H1 (cell line): ENCODE measurements around the gene PIK3C2G. TPM values are rescaled to one million over a fixed set of nuclear protein-coding genes. Genes with fewer than 3 reads are reported as not detected.

Source experiments
- CTCF ChIA-PET: fragments of 300-600 bp; sonication (Branson Sonifier 250); formaldehyde crosslinking; loops from one replicate; lab custom pipeline; 2021; ENCODE audit not compliant: partially characterized antibody; lab: Charles Lee
- POLR2A ChIA-PET: fragments of 300-600 bp; sonication (Branson Sonifier 250); formaldehyde crosslinking; loops from one replicate; lab custom pipeline; 2021; ENCODE audit warnings: inconsistent platforms; ENCODE audit not compliant: partially characterized antibody; lab: Charles Lee
- DNase-seq, 2 experiments: peaks; one replicate each; pipeline versions ENCODE4 v3.0.0 to v3.0.0-alpha.2; 2010 to 2022; ENCODE audit warnings: low spot score in 2 of 2, low read depth in 1 of 2, mixed read lengths in 1 of 2
- FAIRE-seq: peaks from 2 replicates; lab custom pipeline; 2011; peaks lifted over from hg19 to GRCh38; lab: Jason Lieb, UNC
- H2AFZ ChIP-seq: 2 replicates; pipeline ENCODE4 v1.8.1; 2012; ENCODE audit warnings: low read length, inconsistent platforms
- H2AK5ac ChIP-seq: 2 replicates; pipeline ENCODE4 v1.6.1; 2013; ENCODE audit warnings: low read depth, low read length
- H2BK120ac ChIP-seq: replicated peaks from 2 replicates; pipeline ENCODE3; 2013; ENCODE audit warnings: low read depth, low read length, inconsistent platforms
- H2BK12ac ChIP-seq: 2 replicates; pipeline ENCODE4 v1.6.1; 2013; ENCODE audit warnings: low read depth, low read length
- H2BK15ac ChIP-seq: 2 replicates; pipeline ENCODE4 v1.6.1; 2013; ENCODE audit warnings: low read length
- H2BK20ac ChIP-seq: 2 replicates; pipeline ENCODE4 v1.6.1; 2013; ENCODE audit warnings: low read length
- H2BK5ac ChIP-seq: 2 replicates; pipeline ENCODE4 v1.6.1; 2013; ENCODE audit warnings: low read depth, low read length
- H3K14ac ChIP-seq: 2 replicates; pipeline ENCODE4 v1.6.1; 2013; ENCODE audit warnings: inconsistent platforms; ENCODE audit not compliant: insufficient read length
- H3K18ac ChIP-seq: 2 replicates; pipeline ENCODE4 v1.6.1; 2013; ENCODE audit warnings: low read length; ENCODE audit errors: extremely low read depth
- H3K23ac ChIP-seq: 2 replicates; pipeline ENCODE4 v1.6.1; 2013; ENCODE audit warnings: inconsistent platforms; ENCODE audit not compliant: insufficient read length
- H3K23me2 ChIP-seq: 2 replicates; pipeline ENCODE4 v1.6.1; 2013; ENCODE audit warnings: low read depth, low read length
- H3K27ac ChIP-seq: 2 replicates; pipeline ENCODE4 v1.6.1; 2011; ENCODE audit warnings: low read depth, low read length, inconsistent platforms
- H3K27me3 ChIP-seq, 4 experiments: replicated peaks in 1 of 4; 1 replicate in 1 of 4; 2 replicates in 3 of 4; pipeline versions ENCODE4 v1.6.1 to v1.8.1; 2011 to 2013; ENCODE audit warnings: low read length in 3 of 4, mild to moderate bottlenecking in 3 of 4, inconsistent platforms in 2 of 4, mixed read lengths in 2 of 4, moderate library complexity in 1 of 4; ENCODE audit not compliant: control insufficient read depth in 3 of 4, insufficient read depth in 3 of 4; ENCODE audit errors: extremely low read depth in 1 of 4
- H3K36me3 ChIP-seq, 4 experiments: 2 replicates each; pipeline versions ENCODE4 v1.6.1 to v1.8.1; 2011 to 2013; ENCODE audit warnings: mild to moderate bottlenecking in 4 of 4, low read length in 3 of 4, moderate library complexity in 2 of 4, control low read depth in 1 of 4, inconsistent platforms in 1 of 4; ENCODE audit not compliant: insufficient read depth in 4 of 4, control insufficient read depth in 2 of 4
- H3K4ac ChIP-seq: replicated peaks from 2 replicates; pipeline ENCODE3; 2013; ENCODE audit warnings: low read length, low read depth, mixed read lengths, inconsistent platforms; ENCODE audit not compliant: insufficient read length
- H3K4me1 ChIP-seq, 4 experiments: replicated peaks in 1 of 4; 1 replicate in 1 of 4; 2 replicates in 3 of 4; pipeline versions ENCODE4 v1.6.1 to v1.8.1; 2011 to 2013; ENCODE audit warnings: low read length in 3 of 4, inconsistent platforms in 2 of 4, mixed read lengths in 1 of 4; ENCODE audit not compliant: insufficient read depth in 4 of 4, control insufficient read depth in 3 of 4
- H3K4me2 ChIP-seq, 2 experiments: 2 replicates each; pipeline versions ENCODE4 v1.6.1 to v1.8.1; 2011 to 2013; ENCODE audit warnings: low read depth in 2 of 2, low read length in 2 of 2, control low read depth in 1 of 2, inconsistent platforms in 1 of 2, mild to moderate bottlenecking in 1 of 2; ENCODE audit not compliant: insufficient read depth in 1 of 2
- H3K4me3 ChIP-seq, 4 experiments: fragments of 200-600, 300-600 bp in 1 of 4; sonication (generic), shearing (Covaris generic), sonication (Bioruptor Twin) in 1 of 4; 2 replicates each; pipeline versions ENCODE4 v1.5.1 to v1.8.1; 2011 to 2016; ENCODE audit warnings: low read length in 4 of 4, low read depth in 3 of 4, control low read depth in 2 of 4, inconsistent platforms in 2 of 4, mild to moderate bottlenecking in 2 of 4, mixed read lengths in 1 of 4, moderate library complexity in 1 of 4; ENCODE audit not compliant: insufficient read depth in 2 of 4; ENCODE audit errors: extremely low read depth in 1 of 4
- H3K56ac ChIP-seq: replicated peaks from 2 replicates; pipeline ENCODE3; 2013; ENCODE audit warnings: low read depth, mild to moderate bottlenecking, mixed read lengths, low read length, inconsistent platforms; ENCODE audit not compliant: insufficient read length
- H3K79me1 ChIP-seq: 2 replicates; pipeline ENCODE4 v1.6.1; 2013; ENCODE audit warnings: low read depth, low read length, control low read depth
- H3K79me2 ChIP-seq, 2 experiments: 2 replicates each; pipeline versions ENCODE4 v1.6.1 to v1.8.1; 2012 to 2013; ENCODE audit warnings: low read length in 2 of 2, mild to moderate bottlenecking in 2 of 2, inconsistent platforms in 1 of 2; ENCODE audit not compliant: insufficient read depth in 2 of 2, control insufficient read depth in 1 of 2
- H3K9ac ChIP-seq, 4 experiments: replicated peaks in 1 of 4; 1 replicate in 1 of 4; 2 replicates in 3 of 4; pipeline versions ENCODE4 v1.6.1 to v1.8.1; 2011 to 2013; ENCODE audit warnings: low read depth in 3 of 4, low read length in 3 of 4, control low read depth in 2 of 4, mild to moderate bottlenecking in 2 of 4, moderate library complexity in 2 of 4, inconsistent platforms in 1 of 4; ENCODE audit errors: extremely low read depth in 1 of 4
- H3K9me3 ChIP-seq, 2 experiments: 2 replicates each; pipeline versions ENCODE4 v1.6.1 to v1.8.1; 2012 to 2013; ENCODE audit warnings: mild to moderate bottlenecking in 2 of 2, moderate library complexity in 2 of 2, control low read depth in 1 of 2, inconsistent platforms in 1 of 2, low read depth in 1 of 2, low read length in 1 of 2, mixed read lengths in 1 of 2; ENCODE audit not compliant: insufficient read depth in 2 of 2
- H4K20me1 ChIP-seq, 2 experiments: replicated peaks in 1 of 2; 2 replicates each; pipeline versions ENCODE3 to v1.8.1; 2011 to 2013; ENCODE audit warnings: inconsistent platforms in 2 of 2, low read length in 2 of 2, mild to moderate bottlenecking in 1 of 2; ENCODE audit not compliant: insufficient read depth in 2 of 2, control insufficient read depth in 1 of 2
- H4K5ac ChIP-seq: 2 replicates; pipeline ENCODE4 v1.6.1; 2013; ENCODE audit warnings: low read length, low read depth, mixed read lengths, inconsistent platforms; ENCODE audit not compliant: insufficient read length
- H4K8ac ChIP-seq: 2 replicates; pipeline ENCODE4 v1.8.0; 2013; ENCODE audit warnings: mild to moderate bottlenecking, moderate library complexity, low read length, inconsistent platforms; ENCODE audit not compliant: insufficient read depth; ENCODE audit errors: extremely low read depth
- H4K91ac ChIP-seq: replicated peaks from 2 replicates; pipeline ENCODE3; 2013; ENCODE audit warnings: low read length, mixed read lengths, inconsistent platforms; ENCODE audit not compliant: insufficient read length
- ASH2L ChIP-seq: fragments of 200-600, 300-600 bp; sonication (generic); IDR thresholded peaks from one replicate; pipeline ENCODE4 v1.7.1; 2017; ENCODE audit warnings: low read length
- FOSL1 ChIP-seq: IDR thresholded peaks from 2 replicates; pipeline ENCODE4 v1.6.1; 2011; ENCODE audit warnings: mild to moderate bottlenecking, low read depth, low read length, moderate library complexity; ENCODE audit not compliant: insufficient read depth
- GABPA ChIP-seq: IDR thresholded peaks from 2 replicates; pipeline ENCODE4 v1.6.1; 2011; ENCODE audit warnings: mild to moderate bottlenecking, low read length, moderate library complexity, borderline replicate concordance; ENCODE audit not compliant: insufficient read depth
- KDM4A ChIP-seq: IDR thresholded peaks from one replicate; pipeline ENCODE4 v1.7.1; 2012; ENCODE audit warnings: low read depth, mild to moderate bottlenecking, moderate library complexity, low read length, inconsistent platforms; ENCODE audit not compliant: severe bottlenecking
- NANOG ChIP-seq: IDR thresholded peaks from 2 replicates; pipeline ENCODE4 v1.6.1; 2011; ENCODE audit warnings: low read length, low read depth, mild to moderate bottlenecking, inconsistent platforms; ENCODE audit not compliant: insufficient read depth, poor library complexity, severe bottlenecking
- PHF8 ChIP-seq: fragments of 200-600 bp; sonication (generic); conservative IDR thresholded peaks from 2 replicates; pipeline ENCODE4 v1.7.1; 2012; ENCODE audit warnings: low read depth, mild to moderate bottlenecking, inconsistent platforms, low read length, moderate library complexity
- TBP ChIP-seq: IDR thresholded peaks from 2 replicates; pipeline ENCODE4 v1.6.1; 2011; ENCODE audit warnings: low read depth, low read length, improper control_type of control experiment
- TCF12 ChIP-seq: IDR thresholded peaks from 2 replicates; pipeline ENCODE4 v1.6.1; 2011; ENCODE audit warnings: low read depth, mild to moderate bottlenecking, low read length
- WGBS, 2 experiments: shearing (Covaris generic) in 1 of 2; methylation state at CpG; one replicate each; pipeline versions ENCODE4 v1.1.6 to v1.1.7; 2013 to 2015; ENCODE audit warnings: low lambda C conversion rate in 2 of 2, mixed read lengths in 2 of 2, inconsistent platforms in 1 of 2, low coverage in 1 of 2, missing lambda C conversion rate in 1 of 2; ENCODE audit not compliant: insufficient replicate concordance in 2 of 2, insufficient coverage in 1 of 2, insufficient read length in 1 of 2; ENCODE audit errors: extremely low coverage in 1 of 2, missing lambda C conversion rate in 1 of 2; 5-methylcytosine and 5-hydroxymethylcytosine counted together
- polyA plus RNA-seq, 7 experiments: library from polyadenylated mRNA; depleted of rRNA in 3 of 7; stranded (reverse) in 5 of 7; unstranded in 2 of 7; fragments of >200 nt in 5 of 7; fragments of 200-250 nt in 2 of 7; gene quantifications; 1 replicate in 5 of 7; 2 replicates in 1 of 7; 4 replicates in 1 of 7; pipeline versions ENCODE4 v1.2.1 to v1.2.3, GENCODE V29; 2011 to 2013; ENCODE audit warnings: missing spikeins in 2 of 7, mixed read lengths in 2 of 7
- total RNA-seq: library from RNA; stranded (reverse); fragmentation: NEBNext Ultra II Directional; extraction: Animal tissue kit (Norgen Biotek cat#: 25700); gene quantifications from 2 replicates; pipeline ENCODE4 v1.2.1, GENCODE V29; 2021
- TF ChIP-seq, protein P1 (sequence below): IDR thresholded peaks from 2 replicates; pipeline ENCODE4 v1.6.1; 2012; ENCODE audit warnings: low read length, inconsistent platforms

PIK3C2G gene
- total and polyA plus RNA-seq, 2 of the 8 experiments (the other 6 are each of a cell fraction or from before 2014, with no cell fraction given) = not detected

DNA sequence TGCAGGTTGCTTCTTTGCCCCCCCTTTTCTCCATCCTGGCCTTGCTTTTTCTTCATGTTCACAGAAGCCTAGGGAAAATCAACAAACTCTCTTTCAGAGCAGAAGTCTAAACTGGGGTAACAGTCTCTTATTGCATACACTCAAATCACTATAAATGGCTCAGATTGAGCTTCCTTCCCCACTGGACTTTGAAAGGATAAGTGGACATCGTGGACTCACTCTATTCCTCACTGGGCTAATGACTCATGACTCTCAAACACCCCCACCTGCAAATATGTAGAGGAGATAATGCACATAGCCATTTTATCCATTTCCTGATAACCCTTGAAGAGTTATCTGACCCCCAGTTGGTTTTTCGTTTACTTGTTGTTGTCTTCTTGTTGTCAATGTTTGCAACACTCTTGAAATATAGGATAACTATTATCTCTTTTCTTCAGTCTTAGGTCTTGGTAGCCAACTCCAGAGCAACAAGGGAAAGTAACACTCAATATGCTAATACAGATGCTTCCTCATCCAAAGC, 221.3 kb downstream of the PIK3C2G start:
- Histone ChIP-seq H2BK20ac (no peak overlapping the region), H4K20me1 (no peaks in the 10 kb centered on the region), H4K8ac (no peak overlapping the region), H3K27me3 (no peaks in the 10 kb centered on the region), H3K14ac (no peak overlapping the region), H2BK120ac (no peak overlapping the region), H3K23me2 (no peaks in the 10 kb centered on the region), H3K79me2 (no peaks in the 10 kb centered on the region), H3K27ac (no peak overlapping the region), H3K56ac (no peak overlapping the region), H3K4ac (no peak overlapping the region), H2BK5ac (no peak overlapping the region), H3K9me3 (no peaks in the 10 kb centered on the region), H3K4me1 (peaks cover 0 to 5% (median 4%) of the 10 kb centered on the region in 4 experiments; a peak in 3 of 7 replicates), H3K18ac (no peak overlapping the region), H2AK5ac (no peak overlapping the region), H2BK12ac (no peak overlapping the region), H3K36me3 (no peaks in the 10 kb centered on the region), H2AFZ (no peak overlapping the region), H4K5ac (no peak overlapping the region), H3K4me3 (no peak overlapping the region), H2BK15ac (no peak overlapping the region), H4K91ac (no peak overlapping the region), H3K4me2 (no peak overlapping the region), H3K9ac (no peak overlapping the region), H3K79me1 (no peaks in the 10 kb centered on the region), H3K23ac (no peak overlapping the region)
- CTCF ChIA-PET = interaction anchor here (0.7 kb wide), 1 partner anchor 52 kb away, joined by 3 read pairs; no protein-coding TSS in a partner anchor
- TF ChIP-seq GABPA (no peak), FOSL1 (no peak), PHF8 (no peak), KDM4A (no peak), NANOG (no peak), ASH2L (no peak), TBP (no peak), TCF12 (no peak)
- TF ChIP-seq, protein P1, sequence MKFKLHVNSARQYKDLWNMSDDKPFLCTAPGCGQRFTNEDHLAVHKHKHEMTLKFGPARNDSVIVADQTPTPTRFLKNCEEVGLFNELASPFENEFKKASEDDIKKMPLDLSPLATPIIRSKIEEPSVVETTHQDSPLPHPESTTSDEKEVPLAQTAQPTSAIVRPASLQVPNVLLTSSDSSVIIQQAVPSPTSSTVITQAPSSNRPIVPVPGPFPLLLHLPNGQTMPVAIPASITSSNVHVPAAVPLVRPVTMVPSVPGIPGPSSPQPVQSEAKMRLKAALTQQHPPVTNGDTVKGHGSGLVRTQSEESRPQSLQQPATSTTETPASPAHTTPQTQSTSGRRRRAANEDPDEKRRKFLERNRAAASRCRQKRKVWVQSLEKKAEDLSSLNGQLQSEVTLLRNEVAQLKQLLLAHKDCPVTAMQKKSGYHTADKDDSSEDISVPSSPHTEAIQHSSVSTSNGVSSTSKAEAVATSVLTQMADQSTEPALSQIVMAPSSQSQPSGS = no peak
- 89% methylated on average over 2 of the region's 2 CpGs; no CpG with 5 or more reads in 1 of the 2 experiments for WGBS, 2 experiments
- FAIRE-seq (no peak), DNase-seq (no peak)
- POLR2A ChIA-PET = no interaction called here
